ENCODE results near the gene DSP.

DNA sequence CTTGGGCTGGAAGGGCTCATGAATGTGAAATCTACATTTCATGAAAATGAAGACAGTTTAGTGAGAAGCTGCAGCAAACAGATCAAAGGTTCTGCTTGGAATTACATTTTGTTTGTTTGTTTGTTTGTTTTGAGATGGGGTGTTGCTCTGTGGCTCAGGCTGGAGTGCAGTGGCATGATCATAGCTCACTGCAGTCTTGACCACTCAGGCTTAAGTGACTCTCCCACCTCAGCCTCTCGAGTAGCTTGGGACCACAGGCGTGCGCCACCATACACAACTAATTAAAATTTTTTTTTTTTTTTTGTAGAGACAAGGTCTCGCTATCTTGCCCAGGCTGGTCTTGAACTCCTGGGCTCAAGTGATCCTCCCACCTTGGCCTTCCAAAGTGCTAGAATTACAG lies 5.8 kb downstream of the DSP start:
- TF ChIP-seq, protein P1, sequence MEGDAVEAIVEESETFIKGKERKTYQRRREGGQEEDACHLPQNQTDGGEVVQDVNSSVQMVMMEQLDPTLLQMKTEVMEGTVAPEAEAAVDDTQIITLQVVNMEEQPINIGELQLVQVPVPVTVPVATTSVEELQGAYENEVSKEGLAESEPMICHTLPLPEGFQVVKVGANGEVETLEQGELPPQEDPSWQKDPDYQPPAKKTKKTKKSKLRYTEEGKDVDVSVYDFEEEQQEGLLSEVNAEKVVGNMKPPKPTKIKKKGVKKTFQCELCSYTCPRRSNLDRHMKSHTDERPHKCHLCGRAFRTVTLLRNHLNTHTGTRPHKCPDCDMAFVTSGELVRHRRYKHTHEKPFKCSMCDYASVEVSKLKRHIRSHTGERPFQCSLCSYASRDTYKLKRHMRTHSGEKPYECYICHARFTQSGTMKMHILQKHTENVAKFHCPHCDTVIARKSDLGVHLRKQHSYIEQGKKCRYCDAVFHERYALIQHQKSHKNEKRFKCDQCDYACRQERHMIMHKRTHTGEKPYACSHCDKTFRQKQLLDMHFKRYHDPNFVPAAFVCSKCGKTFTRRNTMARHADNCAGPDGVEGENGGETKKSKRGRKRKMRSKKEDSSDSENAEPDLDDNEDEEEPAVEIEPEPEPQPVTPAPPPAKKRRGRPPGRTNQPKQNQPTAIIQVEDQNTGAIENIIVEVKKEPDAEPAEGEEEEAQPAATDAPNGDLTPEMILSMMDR (IDR thresholded peaks at IDR 0.05) = no peak
- no peak for TF ChIP-seq POLR2A (IDR thresholded peaks at IDR 0.05)
